K562 (cell line): Measurements from ENCODE around the gene PYGB. TPM values are rescaled to one million over a fixed set of nuclear protein-coding genes. Genes with fewer than 3 reads are reported as not detected.

Experiments
- CBX1 ChIP-seq: sonication (generic); IDR thresholded peaks from 2 replicates; pipeline ENCODE4 v1.6.1; 2016; ENCODE audit warnings: antibody characterized with exemption, low read depth, mild to moderate bottlenecking
- CEBPB ChIP-seq: fragments of 450-650 bp; IDR thresholded peaks from 2 replicates; pipeline ENCODE4 v1.6.1; 2016; ENCODE audit warnings: missing genetic modification characterization, missing compliant biosample characterization
- ETV1 ChIP-seq: fragments of 450-650 bp; conservative IDR thresholded peaks from 2 replicates; pipeline ENCODE4 v1.6.1; 2016; ENCODE audit warnings: missing genetic modification characterization, control low read depth, low read depth, missing compliant biosample characterization
- NBN ChIP-seq: fragments of 450-650 bp; IDR thresholded peaks from 2 replicates; pipeline ENCODE4 v1.6.1; 2016; ENCODE audit warnings: low read depth, mild to moderate bottlenecking
- PML ChIP-seq: IDR thresholded peaks from 2 replicates; pipeline ENCODE4 v1.6.1; 2012; ENCODE audit warnings: low read length, inconsistent platforms
- RBFOX2 ChIP-seq: fragments of 200-400 bp; formaldehyde crosslinking; IDR thresholded peaks from 2 replicates; pipeline ENCODE4 v1.6.1; 2017; ENCODE audit warnings: low read depth, mild to moderate bottlenecking, low read length, moderate library complexity
- SMAD4 ChIP-seq: fragments of 250-450 bp; sonication (Bioruptor Pico); conservative IDR thresholded peaks from 2 replicates; pipeline ENCODE4 v1.8.0; 2021; ENCODE audit warnings: inconsistent platforms, mild to moderate bottlenecking, moderate library complexity
- SOX6 ChIP-seq: fragments of 450-650 bp; IDR thresholded peaks from 2 replicates; pipeline ENCODE4 v1.6.1; 2014; ENCODE audit warnings: mild to moderate bottlenecking
- ZBTB33 ChIP-seq: sonication (generic); formaldehyde crosslinking; IDR thresholded peaks from 2 replicates; pipeline ENCODE4 v1.8.1; 2023; ENCODE audit warnings: mild to moderate bottlenecking, missing genetic modification reagents
- ZNF316 ChIP-seq: fragments of 450-650 bp; IDR thresholded peaks from 2 replicates; pipeline ENCODE4 v1.6.1; 2016
- ZNF707 ChIP-seq: fragments of 250-450 bp; sonication (Bioruptor Pico); conservative IDR thresholded peaks from 2 replicates; pipeline ENCODE4 v1.8.0; 2022; ENCODE audit warnings: inconsistent platforms, mild to moderate bottlenecking, moderate library complexity
- ZNF830 ChIP-seq: fragments of 250-450 bp; sonication (Bioruptor Pico); IDR thresholded peaks from 2 replicates; pipeline ENCODE4 v1.5.0; 2021; ENCODE audit warnings: mild to moderate bottlenecking
- polyA plus RNA-seq, 8 experiments: library from polyadenylated mRNA; depleted of rRNA in 4 of 8; stranded (reverse) in 5 of 8; unstranded in 3 of 8; fragments of >200 nt; fragmentation: Nextera tagmentation in 2 of 8; fragmentation: Illumina TruSeq in 1 of 8; extraction: Ambion mirVana in 2 of 8; extraction: Trizol in 1 of 8; gene quantifications; 2 replicates each; pipeline versions ENCODE4 v1.2.1 to v1.2.3, GENCODE V29; 2011 to 2014; ENCODE audit warnings: inconsistent platforms in 1 of 8, missing spikeins in 1 of 8
- total RNA-seq, 7 experiments: library from RNA; depleted of rRNA in 6 of 7; stranded (reverse); fragments of >200 nt in 6 of 7; fragmentation: Illumina TruSeq in 2 of 7; extraction: Trizol in 2 of 7; gene quantifications; 2 replicates each; pipeline versions ENCODE4 v1.2.1 to v1.2.3, GENCODE V29; 2011 to 2021; ENCODE audit warnings: low replicate concordance in 1 of 7
- TF ChIP-seq, protein P1 (sequence below): fragments of 250-450 bp; sonication (Bioruptor Pico); IDR thresholded peaks from 2 replicates; pipeline ENCODE4 v1.8.0; 2021; ENCODE audit warnings: mild to moderate bottlenecking, moderate library complexity
- TF ChIP-seq, protein P2 (sequence below): fragments of 200-600 bp; sonication (generic); IDR thresholded peaks from one replicate; pipeline ENCODE4 v1.6.1; 2012; ENCODE audit warnings: mild to moderate bottlenecking, low read depth, low read length, inconsistent platforms

PYGB gene
- total and polyA plus RNA-seq, 9 of the 15 experiments (the other 6 are each of a cell fraction or from before 2014, with no cell fraction given) = 0.34 to 18.0 (median 9.8) TPM

DNA sequence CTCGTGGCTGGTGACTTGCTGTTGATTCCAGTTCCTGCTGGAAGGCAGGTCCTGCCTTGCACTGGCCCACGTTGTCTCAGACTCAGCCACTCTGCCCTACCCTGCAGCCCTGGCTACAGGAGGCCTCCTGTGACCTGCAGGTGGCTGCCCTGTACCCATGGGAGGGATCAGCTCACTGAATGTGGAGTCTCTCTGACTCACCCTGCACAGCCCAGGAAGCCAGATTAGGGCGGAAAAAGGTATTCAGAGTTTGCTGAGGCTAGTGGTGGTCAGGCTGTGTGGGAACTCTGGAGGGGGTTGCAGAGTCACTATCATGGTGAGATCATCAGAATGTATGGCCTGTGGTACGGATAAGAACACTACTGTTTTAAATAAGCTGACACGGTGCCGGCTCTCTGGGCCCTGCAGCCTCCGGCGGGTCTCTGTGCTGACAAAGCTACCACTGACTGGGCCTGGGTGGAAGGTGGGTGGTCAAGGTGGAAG, 24.7 kb upstream of the PYGB start (continued):
- TF ChIP-seq CEBPB (no peak), CBX1 (no peak), SOX6 (0 out of 2 replicates have a peak, but pooled peaks have one; percentile 47), ETV1 (tag) (no peak), SMAD4 (CRISPR knock-in tag) (peak; percentile 38), ZBTB33 (no peak), ZNF830 (CRISPR knock-in tag) (no peak), PML (no peak), ZNF707 (CRISPR knock-in tag) (no peak), RBFOX2 (no peak), NBN (peak; percentile 65; the same call in 1 of the 2 replicates), ZNF316 (0 out of 2 replicates have a peak, but pooled peaks have one; percentile 29)
- TF ChIP-seq, protein P1, sequence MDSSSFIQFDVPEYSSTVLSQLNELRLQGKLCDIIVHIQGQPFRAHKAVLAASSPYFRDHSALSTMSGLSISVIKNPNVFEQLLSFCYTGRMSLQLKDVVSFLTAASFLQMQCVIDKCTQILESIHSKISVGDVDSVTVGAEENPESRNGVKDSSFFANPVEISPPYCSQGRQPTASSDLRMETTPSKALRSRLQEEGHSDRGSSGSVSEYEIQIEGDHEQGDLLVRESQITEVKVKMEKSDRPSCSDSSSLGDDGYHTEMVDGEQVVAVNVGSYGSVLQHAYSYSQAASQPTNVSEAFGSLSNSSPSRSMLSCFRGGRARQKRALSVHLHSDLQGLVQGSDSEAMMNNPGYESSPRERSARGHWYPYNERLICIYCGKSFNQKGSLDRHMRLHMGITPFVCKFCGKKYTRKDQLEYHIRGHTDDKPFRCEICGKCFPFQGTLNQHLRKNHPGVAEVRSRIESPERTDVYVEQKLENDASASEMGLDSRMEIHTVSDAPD = no peak
- TF ChIP-seq, protein P2, sequence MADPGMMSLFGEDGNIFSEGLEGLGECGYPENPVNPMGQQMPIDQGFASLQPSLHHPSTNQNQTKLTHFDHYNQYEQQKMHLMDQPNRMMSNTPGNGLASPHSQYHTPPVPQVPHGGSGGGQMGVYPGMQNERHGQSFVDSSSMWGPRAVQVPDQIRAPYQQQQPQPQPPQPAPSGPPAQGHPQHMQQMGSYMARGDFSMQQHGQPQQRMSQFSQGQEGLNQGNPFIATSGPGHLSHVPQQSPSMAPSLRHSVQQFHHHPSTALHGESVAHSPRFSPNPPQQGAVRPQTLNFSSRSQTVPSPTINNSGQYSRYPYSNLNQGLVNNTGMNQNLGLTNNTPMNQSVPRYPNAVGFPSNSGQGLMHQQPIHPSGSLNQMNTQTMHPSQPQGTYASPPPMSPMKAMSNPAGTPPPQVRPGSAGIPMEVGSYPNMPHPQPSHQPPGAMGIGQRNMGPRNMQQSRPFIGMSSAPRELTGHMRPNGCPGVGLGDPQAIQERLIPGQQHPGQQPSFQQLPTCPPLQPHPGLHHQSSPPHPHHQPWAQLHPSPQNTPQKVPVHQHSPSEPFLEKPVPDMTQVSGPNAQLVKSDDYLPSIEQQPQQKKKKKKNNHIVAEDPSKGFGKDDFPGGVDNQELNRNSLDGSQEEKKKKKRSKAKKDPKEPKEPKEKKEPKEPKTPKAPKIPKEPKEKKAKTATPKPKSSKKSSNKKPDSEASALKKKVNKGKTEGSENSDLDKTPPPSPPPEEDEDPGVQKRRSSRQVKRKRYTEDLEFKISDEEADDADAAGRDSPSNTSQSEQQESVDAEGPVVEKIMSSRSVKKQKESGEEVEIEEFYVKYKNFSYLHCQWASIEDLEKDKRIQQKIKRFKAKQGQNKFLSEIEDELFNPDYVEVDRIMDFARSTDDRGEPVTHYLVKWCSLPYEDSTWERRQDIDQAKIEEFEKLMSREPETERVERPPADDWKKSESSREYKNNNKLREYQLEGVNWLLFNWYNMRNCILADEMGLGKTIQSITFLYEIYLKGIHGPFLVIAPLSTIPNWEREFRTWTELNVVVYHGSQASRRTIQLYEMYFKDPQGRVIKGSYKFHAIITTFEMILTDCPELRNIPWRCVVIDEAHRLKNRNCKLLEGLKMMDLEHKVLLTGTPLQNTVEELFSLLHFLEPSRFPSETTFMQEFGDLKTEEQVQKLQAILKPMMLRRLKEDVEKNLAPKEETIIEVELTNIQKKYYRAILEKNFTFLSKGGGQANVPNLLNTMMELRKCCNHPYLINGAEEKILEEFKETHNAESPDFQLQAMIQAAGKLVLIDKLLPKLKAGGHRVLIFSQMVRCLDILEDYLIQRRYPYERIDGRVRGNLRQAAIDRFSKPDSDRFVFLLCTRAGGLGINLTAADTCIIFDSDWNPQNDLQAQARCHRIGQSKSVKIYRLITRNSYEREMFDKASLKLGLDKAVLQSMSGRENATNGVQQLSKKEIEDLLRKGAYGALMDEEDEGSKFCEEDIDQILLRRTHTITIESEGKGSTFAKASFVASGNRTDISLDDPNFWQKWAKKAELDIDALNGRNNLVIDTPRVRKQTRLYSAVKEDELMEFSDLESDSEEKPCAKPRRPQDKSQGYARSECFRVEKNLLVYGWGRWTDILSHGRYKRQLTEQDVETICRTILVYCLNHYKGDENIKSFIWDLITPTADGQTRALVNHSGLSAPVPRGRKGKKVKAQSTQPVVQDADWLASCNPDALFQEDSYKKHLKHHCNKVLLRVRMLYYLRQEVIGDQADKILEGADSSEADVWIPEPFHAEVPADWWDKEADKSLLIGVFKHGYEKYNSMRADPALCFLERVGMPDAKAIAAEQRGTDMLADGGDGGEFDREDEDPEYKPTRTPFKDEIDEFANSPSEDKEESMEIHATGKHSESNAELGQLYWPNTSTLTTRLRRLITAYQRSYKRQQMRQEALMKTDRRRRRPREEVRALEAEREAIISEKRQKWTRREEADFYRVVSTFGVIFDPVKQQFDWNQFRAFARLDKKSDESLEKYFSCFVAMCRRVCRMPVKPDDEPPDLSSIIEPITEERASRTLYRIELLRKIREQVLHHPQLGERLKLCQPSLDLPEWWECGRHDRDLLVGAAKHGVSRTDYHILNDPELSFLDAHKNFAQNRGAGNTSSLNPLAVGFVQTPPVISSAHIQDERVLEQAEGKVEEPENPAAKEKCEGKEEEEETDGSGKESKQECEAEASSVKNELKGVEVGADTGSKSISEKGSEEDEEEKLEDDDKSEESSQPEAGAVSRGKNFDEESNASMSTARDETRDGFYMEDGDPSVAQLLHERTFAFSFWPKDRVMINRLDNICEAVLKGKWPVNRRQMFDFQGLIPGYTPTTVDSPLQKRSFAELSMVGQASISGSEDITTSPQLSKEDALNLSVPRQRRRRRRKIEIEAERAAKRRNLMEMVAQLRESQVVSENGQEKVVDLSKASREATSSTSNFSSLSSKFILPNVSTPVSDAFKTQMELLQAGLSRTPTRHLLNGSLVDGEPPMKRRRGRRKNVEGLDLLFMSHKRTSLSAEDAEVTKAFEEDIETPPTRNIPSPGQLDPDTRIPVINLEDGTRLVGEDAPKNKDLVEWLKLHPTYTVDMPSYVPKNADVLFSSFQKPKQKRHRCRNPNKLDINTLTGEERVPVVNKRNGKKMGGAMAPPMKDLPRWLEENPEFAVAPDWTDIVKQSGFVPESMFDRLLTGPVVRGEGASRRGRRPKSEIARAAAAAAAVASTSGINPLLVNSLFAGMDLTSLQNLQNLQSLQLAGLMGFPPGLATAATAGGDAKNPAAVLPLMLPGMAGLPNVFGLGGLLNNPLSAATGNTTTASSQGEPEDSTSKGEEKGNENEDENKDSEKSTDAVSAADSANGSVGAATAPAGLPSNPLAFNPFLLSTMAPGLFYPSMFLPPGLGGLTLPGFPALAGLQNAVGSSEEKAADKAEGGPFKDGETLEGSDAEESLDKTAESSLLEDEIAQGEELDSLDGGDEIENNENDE = no peak
